ENCODE results near the gene UNC13A. TPM values are rescaled to one million over a fixed set of nuclear protein-coding genes. Genes with fewer than 3 reads are reported as not detected.
"Not testable (repeated sequence)": the region's sequence is repeated elsewhere in the genome, so short reads cannot be mapped to it uniquely, and the experiment has no call there.

UNC13A gene
- total and polyA plus RNA-seq, 12 donors: 0.57 to 9.7 (median 1.8) TPM

DNA sequence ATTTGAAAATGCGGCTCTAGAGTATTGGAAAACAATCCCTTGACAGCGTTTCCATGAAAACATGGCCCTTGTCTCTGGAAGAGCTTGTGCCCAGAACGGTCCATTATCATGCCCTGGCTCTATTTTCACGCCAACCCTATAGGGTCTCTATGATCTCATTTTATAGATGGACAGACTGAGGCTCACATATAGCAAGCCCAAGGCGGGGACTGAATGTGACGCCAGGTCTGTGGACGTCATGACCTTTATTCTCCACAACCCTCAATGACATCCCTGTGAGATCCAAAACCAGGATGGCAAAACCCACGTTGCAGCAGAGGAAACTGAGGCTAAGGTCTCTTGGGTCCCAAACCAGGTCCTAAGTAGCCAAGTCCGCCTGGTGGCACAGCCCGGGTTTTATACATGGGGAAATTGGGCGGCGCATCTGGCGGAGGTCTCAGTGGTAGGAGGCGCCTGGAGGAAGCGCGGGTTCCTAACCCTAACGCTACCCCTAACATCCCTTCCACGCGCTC, 133.1 kb downstream of the UNC13A start:
- H3K27ac ChIP-seq: peak overlapping the region in 4 of 5 donors; percentile 25 to 93 (median 62)
- no peak for DNase-seq
- TF ChIP-seq, protein P1, sequence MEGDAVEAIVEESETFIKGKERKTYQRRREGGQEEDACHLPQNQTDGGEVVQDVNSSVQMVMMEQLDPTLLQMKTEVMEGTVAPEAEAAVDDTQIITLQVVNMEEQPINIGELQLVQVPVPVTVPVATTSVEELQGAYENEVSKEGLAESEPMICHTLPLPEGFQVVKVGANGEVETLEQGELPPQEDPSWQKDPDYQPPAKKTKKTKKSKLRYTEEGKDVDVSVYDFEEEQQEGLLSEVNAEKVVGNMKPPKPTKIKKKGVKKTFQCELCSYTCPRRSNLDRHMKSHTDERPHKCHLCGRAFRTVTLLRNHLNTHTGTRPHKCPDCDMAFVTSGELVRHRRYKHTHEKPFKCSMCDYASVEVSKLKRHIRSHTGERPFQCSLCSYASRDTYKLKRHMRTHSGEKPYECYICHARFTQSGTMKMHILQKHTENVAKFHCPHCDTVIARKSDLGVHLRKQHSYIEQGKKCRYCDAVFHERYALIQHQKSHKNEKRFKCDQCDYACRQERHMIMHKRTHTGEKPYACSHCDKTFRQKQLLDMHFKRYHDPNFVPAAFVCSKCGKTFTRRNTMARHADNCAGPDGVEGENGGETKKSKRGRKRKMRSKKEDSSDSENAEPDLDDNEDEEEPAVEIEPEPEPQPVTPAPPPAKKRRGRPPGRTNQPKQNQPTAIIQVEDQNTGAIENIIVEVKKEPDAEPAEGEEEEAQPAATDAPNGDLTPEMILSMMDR (IDR thresholded peaks at IDR 0.05): peak in 2 of 6 experiments; percentile 8 to 20
- no peak for TF ChIP-seq POLR2A (IDR thresholded peaks at IDR 0.05)
- no peaks in the 10 kb centered on the region for H3K27me3 ChIP-seq
- H3K9me3 ChIP-seq (replicated peaks in 1 of 3): no peaks in the 10 kb centered on the region
- 10 to 35% (median 17%) methylated on average over 7 to 19 of the region's 19 CpGs for WGBS, 4 donors
- peak overlapping the region in 2 of 4 donors; percentile 77 to 99 for H3K4me3 ChIP-seq
- peaks cover 13 to 40% of the 10 kb centered on the region in 2 donors for H3K4me1 ChIP-seq (replicated peaks in 1 of 2)
- peaks cover 0 to 16% of the 10 kb centered on the region in 2 donors for H3K36me3 ChIP-seq (replicated peaks in 1 of 2)
- intact Hi-C loops (cut with DNase I): no loop called here

DNA sequence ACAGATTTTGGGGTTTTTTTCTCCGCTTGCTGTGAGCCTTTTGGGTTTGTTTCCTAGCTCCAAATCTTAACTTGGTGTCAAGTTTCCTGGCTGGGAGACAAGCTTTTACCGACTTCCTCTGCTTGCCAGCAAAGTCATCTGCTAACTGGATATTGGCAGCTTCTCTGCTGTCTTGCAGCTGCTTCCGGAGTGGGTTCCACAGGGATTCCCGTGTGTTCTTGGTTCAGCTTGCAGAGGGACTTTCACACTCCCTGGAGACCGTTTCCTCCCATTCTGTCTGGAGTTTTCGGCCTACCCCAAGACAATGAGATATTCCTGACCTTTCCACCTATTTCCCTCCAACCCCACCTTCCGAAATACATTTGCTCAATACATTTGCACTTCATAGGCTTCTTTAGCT, 134.9 kb downstream of the UNC13A start:
- intact Hi-C loops (cut with DNase I): no loop called here
- TF ChIP-seq POLR2A (IDR thresholded peaks at IDR 0.05): peak in 1 of 2 donors; percentile 48
- TF ChIP-seq, protein P1 (IDR thresholded peaks at IDR 0.05): no peak
- Histone ChIP-seq H3K36me3 (replicated peaks in 1 of 2) (peaks cover 0 to 5% of the 10 kb centered on the region in 2 donors), H3K9me3 (replicated peaks in 1 of 3) (no peaks in the 10 kb centered on the region), H3K27ac (peak overlapping the region in 4 of 5 donors; percentile 30 to 84 (median 64)), H3K27me3 (no peaks in the 10 kb centered on the region), H3K4me1 (replicated peaks in 1 of 2) (peaks cover 13 to 30% of the 10 kb centered on the region in 2 donors), H3K4me3 (no peak overlapping the region)
- 15 to 31% (median 24%) methylated on average over 7 of the region's 7 CpGs for WGBS, 4 donors
- DNase-seq: peak; percentile 69 to 93 (median 87)

- peak overlapping the region in 1 of 5 donors; percentile 84 for H3K27ac ChIP-seq
- H3K4me3 ChIP-seq; H3K27me3 ChIP-seq; intact Hi-C loops (cut with DNase I); DNase-seq; H3K9me3 ChIP-seq (replicated peaks in 1 of 3); H3K36me3 ChIP-seq (replicated peaks in 1 of 2): not testable (repeated sequence)
- peaks cover 13 to 30% of the 10 kb centered on the region in 2 donors for H3K4me1 ChIP-seq (replicated peaks in 1 of 2)
- WGBS, 4 donors: 95 to 99% (median 97%) methylated on average over 4 of the region's 4 CpGs
Measured at GRCh38 chr19:17552735-17553134, 135.4 kb downstream of the UNC13A start.

Other genes with a start within 250 kb of the UNC13A start
- 1 to 10 TPM in 7 of 9 donors, under 1 TPM in 2; 0.22 to 8.7 (median 5.4) TPM for gene TMEM221, start 239.7 kb downstream of the UNC13A start, total RNA-seq
- gene TMEM221, start 239.7 kb downstream of the UNC13A start, polyA plus RNA-seq: 1 to 10 TPM in 2 of 3 donors, under 1 TPM in 1; 0.77 to 2.8 (median 1.9) TPM
- gene NXNL1, start 227.4 kb downstream of the UNC13A start, total RNA-seq: 1 to 10 TPM in 2 of 9 donors, under 1 TPM in 3, not detected in 4; 0.41 to 2.7 (median 0.92) TPM
- 1 to 10 TPM in 2 of 3 donors, not detected in 1; 2.6 to 4.8 TPM for gene NXNL1, start 227.4 kb downstream of the UNC13A start, polyA plus RNA-seq
- 100 to 1,000 TPM in 1 of 9 donors, 10 to 100 TPM in 7, 1 to 10 TPM in 1; 4.9 to 107 (median 56.3) TPM for gene SLC27A1, start 217.8 kb downstream of the UNC13A start, total RNA-seq
- 10 to 100 TPM in 2 of 3 donors, 1 to 10 TPM in 1; 6.8 to 78.8 (median 33.3) TPM for gene SLC27A1, start 217.8 kb downstream of the UNC13A start, polyA plus RNA-seq
- 100 to 1,000 TPM in 7 of 9 donors, 10 to 100 TPM in 2; 80.4 to 181 (median 125) TPM for gene PGLS, start 176.7 kb downstream of the UNC13A start, total RNA-seq
- 100 to 1,000 TPM in 2 of 3 donors, 10 to 100 TPM in 1; 36.1 to 200 (median 134) TPM for gene PGLS, start 176.7 kb downstream of the UNC13A start, polyA plus RNA-seq
- 10 to 100 TPM; 23.5 to 79.1 (median 59.3) TPM for gene COLGALT1, start 132.7 kb downstream of the UNC13A start, total RNA-seq
- 10 to 100 TPM; 30.7 to 81.0 (median 39.8) TPM for gene COLGALT1, start 132.7 kb downstream of the UNC13A start, polyA plus RNA-seq
- 10 to 100 TPM in 8 of 9 donors, 1 to 10 TPM in 1; 7.7 to 97.2 (median 45.2) TPM for gene MAP1S, start 31.1 kb upstream of the UNC13A start, total RNA-seq
- 10 to 100 TPM in 2 of 3 donors, 1 to 10 TPM in 1; 6.6 to 66.1 (median 43.4) TPM for gene MAP1S, start 31.1 kb upstream of the UNC13A start, polyA plus RNA-seq
- 1 to 10 TPM in 8 of 9 donors, under 1 TPM in 1; 0.91 to 7.1 (median 3.3) TPM for gene FCHO1, start 63.1 kb upstream of the UNC13A start, total RNA-seq
- gene FCHO1, start 63.1 kb upstream of the UNC13A start, polyA plus RNA-seq: 1 to 10 TPM in 2 of 3 donors, under 1 TPM in 1; 0.98 to 6.2 (median 2.0) TPM
- gene B3GNT3, start 106.8 kb upstream of the UNC13A start, total RNA-seq: under 1 TPM in 1 of 9 donors, not detected in 8; 0.39 TPM
- gene B3GNT3, start 106.8 kb upstream of the UNC13A start, polyA plus RNA-seq: under 1 TPM in 1 of 3 donors, not detected in 2; 0.03 TPM
- under 1 TPM in 2 of 9 donors, not detected in 7; 0.17 to 0.29 TPM for gene INSL3, start 133.2 kb upstream of the UNC13A start, total RNA-seq
- under 1 TPM in 2 of 3 donors, not detected in 1; 0.27 to 0.40 TPM for gene INSL3, start 133.2 kb upstream of the UNC13A start, polyA plus RNA-seq
- gene JAK3, start 159.6 kb upstream of the UNC13A start, total RNA-seq: 10 to 100 TPM in 3 of 9 donors, 1 to 10 TPM in 6; 1.8 to 15.5 (median 8.8) TPM
- 10 to 100 TPM in 1 of 3 donors, 1 to 10 TPM in 2; 2.1 to 11.3 (median 6.9) TPM for gene JAK3, start 159.6 kb upstream of the UNC13A start, polyA plus RNA-seq
- gene RPL18A, start 171.6 kb upstream of the UNC13A start, total RNA-seq: 1,000 to 10,000 TPM in 8 of 9 donors, 100 to 1,000 TPM in 1; 952 to 2,121 (median 1,385) TPM
- gene RPL18A, start 171.6 kb upstream of the UNC13A start, polyA plus RNA-seq: 1,000 to 10,000 TPM in 2 of 3 donors, 100 to 1,000 TPM in 1; 345 to 1,991 (median 1,151) TPM
- gene SLC5A5, start 183.6 kb upstream of the UNC13A start, total RNA-seq: not detected
- under 1 TPM in 1 of 3 donors, not detected in 2; 0.03 TPM for gene SLC5A5, start 183.6 kb upstream of the UNC13A start, polyA plus RNA-seq
- gene CCDC124, start 244.7 kb upstream of the UNC13A start, total RNA-seq: 10 to 100 TPM; 25.8 to 70.0 (median 64.0) TPM
- 100 to 1,000 TPM in 2 of 3 donors, 10 to 100 TPM in 1; 11.3 to 143 (median 114) TPM for gene CCDC124, start 244.7 kb upstream of the UNC13A start, polyA plus RNA-seq

Measured in adrenal gland (tissue), 12 donors.